ENCODE results near the gene KIAA2012. TPM values are rescaled to one million over a fixed set of nuclear protein-coding genes. Genes with fewer than 3 reads are reported as not detected.

KIAA2012 gene
- total RNA-seq, 1 experiment from 2014 or later: not detected

DNA sequence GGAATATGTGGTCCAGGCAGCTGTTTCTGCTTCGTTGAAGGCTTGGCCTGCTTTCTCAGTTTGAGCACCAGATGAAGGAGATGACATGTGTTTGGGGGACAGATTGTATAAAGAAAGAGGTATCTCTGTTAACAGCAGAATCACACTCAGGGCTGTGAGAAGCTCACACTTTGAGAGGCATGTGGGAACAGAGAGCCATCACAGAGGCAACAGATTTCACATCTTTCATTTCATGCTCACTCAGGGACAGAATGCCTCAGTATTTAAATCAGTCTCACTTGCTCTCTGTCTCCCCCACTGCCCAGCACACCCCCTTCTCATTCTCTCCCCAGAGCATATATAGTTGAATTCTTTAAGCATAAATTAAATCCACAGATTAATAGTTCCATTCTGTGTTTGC is 37.4 kb downstream of the KIAA2012 start:
- Histone ChIP-seq H3K27ac (ENCODE audit: low read depth, low read length, poor library complexity, severe bottlenecking) (no peak overlapping the region), H3K27me3 (replicated peaks; ENCODE audit: insufficient read depth, low read depth, low read length, poor library complexity) (no peaks in the 10 kb centered on the region), H3K9me3 (ENCODE audit: low read depth, low read length, poor library complexity, severe bottlenecking) (no peaks in the 10 kb centered on the region), H3K4me3 (ENCODE audit: low read depth, low read length, poor library complexity, severe bottlenecking) (no peak overlapping the region), H3K4me1 (ENCODE audit: insufficient read depth, low read length, poor library complexity, severe bottlenecking) (peaks cover 20% of the 10 kb centered on the region), H3K36me3 (ENCODE audit: insufficient read depth, low read length, poor library complexity, severe bottlenecking) (no peaks in the 10 kb centered on the region)
- ChIA-PET CTCF (no interaction called here), POLR2A (ENCODE audit: low non-redundant PET) (no interaction called here)
- no TSS peak for BruUV-seq (replicated peaks)
- DNase-seq (ENCODE audit: low spot score): no peak
- TF ChIP-seq EZH2 (IDR thresholded peaks at IDR 0.05; ENCODE audit: borderline replicate concordance, low read depth, low read length, poor library complexity, severe bottlenecking): no peak
- TF ChIP-seq, protein P1, sequence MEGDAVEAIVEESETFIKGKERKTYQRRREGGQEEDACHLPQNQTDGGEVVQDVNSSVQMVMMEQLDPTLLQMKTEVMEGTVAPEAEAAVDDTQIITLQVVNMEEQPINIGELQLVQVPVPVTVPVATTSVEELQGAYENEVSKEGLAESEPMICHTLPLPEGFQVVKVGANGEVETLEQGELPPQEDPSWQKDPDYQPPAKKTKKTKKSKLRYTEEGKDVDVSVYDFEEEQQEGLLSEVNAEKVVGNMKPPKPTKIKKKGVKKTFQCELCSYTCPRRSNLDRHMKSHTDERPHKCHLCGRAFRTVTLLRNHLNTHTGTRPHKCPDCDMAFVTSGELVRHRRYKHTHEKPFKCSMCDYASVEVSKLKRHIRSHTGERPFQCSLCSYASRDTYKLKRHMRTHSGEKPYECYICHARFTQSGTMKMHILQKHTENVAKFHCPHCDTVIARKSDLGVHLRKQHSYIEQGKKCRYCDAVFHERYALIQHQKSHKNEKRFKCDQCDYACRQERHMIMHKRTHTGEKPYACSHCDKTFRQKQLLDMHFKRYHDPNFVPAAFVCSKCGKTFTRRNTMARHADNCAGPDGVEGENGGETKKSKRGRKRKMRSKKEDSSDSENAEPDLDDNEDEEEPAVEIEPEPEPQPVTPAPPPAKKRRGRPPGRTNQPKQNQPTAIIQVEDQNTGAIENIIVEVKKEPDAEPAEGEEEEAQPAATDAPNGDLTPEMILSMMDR (conservative IDR thresholded peaks at IDR 0.05; ENCODE audit: low read depth, low read length): no peak
- intact Hi-C loops (cut with micrococcal nuclease; ENCODE audit: unreplicated experiment): no loop called here

DNA sequence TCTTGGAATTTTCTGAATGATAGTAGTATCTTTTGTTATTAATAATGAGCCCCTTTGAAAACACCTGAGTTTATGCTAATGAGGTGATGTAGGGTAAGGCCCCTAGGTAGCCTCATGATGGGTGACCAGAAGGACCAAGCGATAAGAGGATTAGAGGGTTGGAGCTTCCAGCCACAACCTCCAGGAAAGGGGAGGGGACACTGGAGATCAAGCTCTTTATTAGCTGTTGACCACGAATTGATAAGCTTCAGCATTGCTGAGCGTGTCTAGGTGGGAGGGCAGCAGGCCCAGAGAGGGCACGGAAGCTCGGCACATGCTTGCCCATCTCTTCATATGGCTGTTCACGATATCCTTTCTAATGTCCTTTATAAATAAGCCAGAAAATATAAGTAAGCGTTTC is 39.0 kb downstream of the KIAA2012 start:
- CTCF ChIA-PET: no interaction called here
- Histone ChIP-seq H3K27me3 (replicated peaks; ENCODE audit: insufficient read depth, low read depth, low read length, poor library complexity) (no peaks in the 10 kb centered on the region), H3K4me3 (ENCODE audit: low read depth, low read length, poor library complexity, severe bottlenecking) (no peak overlapping the region), H3K36me3 (ENCODE audit: insufficient read depth, low read length, poor library complexity, severe bottlenecking) (no peaks in the 10 kb centered on the region), H3K9me3 (ENCODE audit: low read depth, low read length, poor library complexity, severe bottlenecking) (no peaks in the 10 kb centered on the region), H3K4me1 (ENCODE audit: insufficient read depth, low read length, poor library complexity, severe bottlenecking) (peaks cover 20% of the 10 kb centered on the region), H3K27ac (ENCODE audit: low read depth, low read length, poor library complexity, severe bottlenecking) (no peak overlapping the region)
- POLR2A ChIA-PET (ENCODE audit: low non-redundant PET): no interaction called here
- intact Hi-C loops (cut with micrococcal nuclease; ENCODE audit: unreplicated experiment): no loop called here
- TF ChIP-seq, protein P1 (conservative IDR thresholded peaks at IDR 0.05; ENCODE audit: low read depth, low read length): no peak
- no peak for TF ChIP-seq EZH2 (IDR thresholded peaks at IDR 0.05; ENCODE audit: borderline replicate concordance, low read depth, low read length, poor library complexity, severe bottlenecking)
- no peak for DNase-seq (ENCODE audit: low spot score)
- BruUV-seq (replicated peaks): no TSS peak

DNA sequence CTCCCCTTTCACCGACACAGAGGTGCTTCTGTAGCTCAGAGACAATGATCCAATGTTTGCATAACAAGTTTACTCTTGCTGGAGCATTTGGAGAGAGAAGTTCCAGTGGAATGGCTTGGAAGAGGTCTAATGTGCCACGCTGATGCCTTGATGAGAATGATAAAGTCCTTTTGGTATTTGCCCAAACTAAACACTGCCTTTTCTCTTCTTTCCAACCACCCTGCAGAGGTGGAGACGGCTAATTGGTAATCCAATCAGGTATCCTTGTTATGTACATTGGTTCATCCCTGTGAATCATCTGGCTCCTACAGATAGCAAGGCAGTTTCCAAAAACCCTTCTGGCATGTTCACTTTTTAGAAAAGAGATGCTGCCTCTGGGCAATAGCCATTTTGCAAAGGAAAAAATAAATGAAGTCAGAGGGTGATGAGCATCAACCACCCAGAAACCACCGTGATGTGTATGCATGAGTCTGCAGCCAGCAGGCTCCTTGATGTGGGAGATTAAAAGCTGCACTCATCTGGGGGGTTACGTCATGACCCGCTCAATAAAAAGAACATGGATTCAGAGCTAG is 40.6 kb downstream of the KIAA2012 start:
- intact Hi-C loops (cut with micrococcal nuclease; ENCODE audit: unreplicated experiment): no loop called here
- Histone ChIP-seq H3K27me3 (replicated peaks; ENCODE audit: insufficient read depth, low read depth, low read length, poor library complexity) (no peaks in the 10 kb centered on the region), H3K4me1 (ENCODE audit: insufficient read depth, low read length, poor library complexity, severe bottlenecking) (peaks cover 20% of the 10 kb centered on the region), H3K9me3 (ENCODE audit: low read depth, low read length, poor library complexity, severe bottlenecking) (no peaks in the 10 kb centered on the region), H3K36me3 (ENCODE audit: insufficient read depth, low read length, poor library complexity, severe bottlenecking) (no peaks in the 10 kb centered on the region), H3K4me3 (ENCODE audit: low read depth, low read length, poor library complexity, severe bottlenecking) (no peak overlapping the region), H3K27ac (ENCODE audit: low read depth, low read length, poor library complexity, severe bottlenecking) (no peak overlapping the region)
- no TSS peak for BruUV-seq (replicated peaks)
- DNase-seq (ENCODE audit: low spot score): no peak
- POLR2A ChIA-PET (ENCODE audit: low non-redundant PET): no interaction called here
- CTCF ChIA-PET: no interaction called here
- TF ChIP-seq, protein P1 (conservative IDR thresholded peaks at IDR 0.05; ENCODE audit: low read depth, low read length): no peak
- TF ChIP-seq EZH2 (IDR thresholded peaks at IDR 0.05; ENCODE audit: borderline replicate concordance, low read depth, low read length, poor library complexity, severe bottlenecking): no peak

All from A673 (cell line).